Smooth muscle cell (in vitro differentiated cells): ENCODE measurements around the gene OTX2. TPM values are rescaled to one million over a fixed set of nuclear protein-coding genes. Genes with fewer than 3 reads are reported as not detected.

Source experiments
- DNase-seq: peaks from one replicate; lab custom pipeline; 2025; ENCODE audit not compliant: unreplicated experiment; lab: John Stamatoyannopoulos, UW
- H2AFZ ChIP-seq: fragments of 200-600 bp; sonication (generic); 2 replicates; pipeline ENCODE4 v1.6.0; 2016; ENCODE audit warnings: antibody characterized with exemption, low read depth, mild to moderate bottlenecking
- H3F3A ChIP-seq: fragments of 200-600 bp; sonication (generic); 2 replicates; pipeline ENCODE4 v1.6.0; 2017; ENCODE audit warnings: antibody characterized with exemption, low read depth
- H3K27ac ChIP-seq: fragments of 200-600 bp; sonication (generic); 2 replicates; pipeline ENCODE4 v1.5.1; 2016; ENCODE audit warnings: low read depth, mild to moderate bottlenecking
- H3K27me3 ChIP-seq: fragments of 200-600 bp; sonication (generic); 2 replicates; pipeline ENCODE4 v1.6.1; 2016; ENCODE audit warnings: low read depth, mild to moderate bottlenecking
- H3K36me3 ChIP-seq: fragments of 200-600 bp; sonication (generic); 2 replicates; pipeline ENCODE4 v1.5.1; 2016; ENCODE audit warnings: low read depth
- H3K4me1 ChIP-seq: fragments of 200-600 bp; sonication (generic); 2 replicates; pipeline ENCODE4 v1.5.1; 2016; ENCODE audit warnings: low read depth
- H3K4me2 ChIP-seq: fragments of 200-600 bp; sonication (generic); 2 replicates; pipeline ENCODE4 v1.6.0; 2016; ENCODE audit warnings: mild to moderate bottlenecking
- H3K4me3 ChIP-seq: fragments of 200-600 bp; sonication (generic); 2 replicates; pipeline ENCODE4 v1.5.1; 2016; ENCODE audit warnings: mild to moderate bottlenecking
- H3K79me2 ChIP-seq: fragments of 200-600 bp; sonication (generic); 2 replicates; pipeline ENCODE4 v1.6.0; 2016; ENCODE audit warnings: low read depth, mild to moderate bottlenecking
- H3K9ac ChIP-seq: fragments of 200-600 bp; sonication (generic); 2 replicates; pipeline ENCODE4 v1.6.0; 2016; ENCODE audit warnings: low read depth
- H3K9me3 ChIP-seq: fragments of 200-600 bp; sonication (generic); replicated peaks from 2 replicates; pipeline ENCODE4 v1.5.1; 2016; ENCODE audit warnings: low read depth
- H4K20me1 ChIP-seq: fragments of 200-600 bp; sonication (generic); 2 replicates; pipeline ENCODE4 v1.6.0; 2016; ENCODE audit warnings: low read depth
- WGBS: methylation state at CpG from one replicate; pipeline ENCODE4 v1.1.7; 2016; ENCODE audit warnings: low lambda C conversion rate; 5-methylcytosine and 5-hydroxymethylcytosine counted together
- polyA plus RNA-seq: library from polyadenylated mRNA; unstranded; fragments of >200 nt; fragmentation: Nextera tagmentation; extraction: Ambion mirVana; gene quantifications from 2 replicates; pipeline ENCODE4 v1.2.1, GENCODE V29; 2016
- total RNA-seq: library from RNA; depleted of rRNA; stranded (reverse); fragments of >200 nt; gene quantifications from 2 replicates; pipeline ENCODE4 v1.2.3, GENCODE V29; 2014
- TF ChIP-seq, protein P1 (sequence below): fragments of 200-600 bp; sonication (generic); IDR thresholded peaks from 2 replicates; pipeline ENCODE4 v1.5.1; 2017; ENCODE audit warnings: borderline replicate concordance, mild to moderate bottlenecking, antibody characterized with exemption; ENCODE audit not compliant: insufficient read depth, poor library complexity, severe bottlenecking

OTX2 gene
- total and polyA plus RNA-seq, 2 experiments from 2014 or later: 0.08 TPM; not detected in 1

DNA sequence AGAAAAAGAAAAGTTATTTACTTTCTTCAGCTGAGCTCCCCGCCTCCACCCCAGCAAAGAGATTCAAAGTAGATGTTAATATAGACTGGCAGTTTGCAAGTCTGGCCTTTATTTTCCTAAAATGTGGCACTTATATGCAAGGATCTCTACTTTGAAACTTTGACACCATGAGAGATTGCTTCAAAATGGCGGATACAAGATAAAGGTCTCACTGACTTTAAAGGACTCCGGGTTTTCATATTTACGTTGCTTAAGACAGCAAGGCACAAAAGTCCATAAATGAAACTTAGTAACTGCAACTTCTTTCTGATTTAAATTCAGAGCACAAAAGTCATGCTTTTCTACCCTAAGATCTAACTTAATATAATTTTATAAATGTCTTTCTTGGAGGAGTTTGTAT, 3.5 kb downstream of the OTX2 start:
- Histone ChIP-seq H2AFZ (no peak overlapping the region), H3K36me3 (no peaks in the 10 kb centered on the region), H3K27me3 (peaks cover 100% of the 10 kb centered on the region), H3K27ac (no peak overlapping the region), H3K4me2 (no peak overlapping the region), H3F3A (no peaks in the 10 kb centered on the region), H3K9ac (no peak overlapping the region), H4K20me1 (no peaks in the 10 kb centered on the region), H3K4me3 (no peak overlapping the region), H3K9me3 (no peaks in the 10 kb centered on the region), H3K79me2 (no peaks in the 10 kb centered on the region), H3K4me1 (peaks cover 30% of the 10 kb centered on the region)
- DNase-seq: no peak
- WGBS: 4% methylated on average over 4 of the region's 4 CpGs
- TF ChIP-seq, protein P1, sequence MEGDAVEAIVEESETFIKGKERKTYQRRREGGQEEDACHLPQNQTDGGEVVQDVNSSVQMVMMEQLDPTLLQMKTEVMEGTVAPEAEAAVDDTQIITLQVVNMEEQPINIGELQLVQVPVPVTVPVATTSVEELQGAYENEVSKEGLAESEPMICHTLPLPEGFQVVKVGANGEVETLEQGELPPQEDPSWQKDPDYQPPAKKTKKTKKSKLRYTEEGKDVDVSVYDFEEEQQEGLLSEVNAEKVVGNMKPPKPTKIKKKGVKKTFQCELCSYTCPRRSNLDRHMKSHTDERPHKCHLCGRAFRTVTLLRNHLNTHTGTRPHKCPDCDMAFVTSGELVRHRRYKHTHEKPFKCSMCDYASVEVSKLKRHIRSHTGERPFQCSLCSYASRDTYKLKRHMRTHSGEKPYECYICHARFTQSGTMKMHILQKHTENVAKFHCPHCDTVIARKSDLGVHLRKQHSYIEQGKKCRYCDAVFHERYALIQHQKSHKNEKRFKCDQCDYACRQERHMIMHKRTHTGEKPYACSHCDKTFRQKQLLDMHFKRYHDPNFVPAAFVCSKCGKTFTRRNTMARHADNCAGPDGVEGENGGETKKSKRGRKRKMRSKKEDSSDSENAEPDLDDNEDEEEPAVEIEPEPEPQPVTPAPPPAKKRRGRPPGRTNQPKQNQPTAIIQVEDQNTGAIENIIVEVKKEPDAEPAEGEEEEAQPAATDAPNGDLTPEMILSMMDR: no peak

DNA sequence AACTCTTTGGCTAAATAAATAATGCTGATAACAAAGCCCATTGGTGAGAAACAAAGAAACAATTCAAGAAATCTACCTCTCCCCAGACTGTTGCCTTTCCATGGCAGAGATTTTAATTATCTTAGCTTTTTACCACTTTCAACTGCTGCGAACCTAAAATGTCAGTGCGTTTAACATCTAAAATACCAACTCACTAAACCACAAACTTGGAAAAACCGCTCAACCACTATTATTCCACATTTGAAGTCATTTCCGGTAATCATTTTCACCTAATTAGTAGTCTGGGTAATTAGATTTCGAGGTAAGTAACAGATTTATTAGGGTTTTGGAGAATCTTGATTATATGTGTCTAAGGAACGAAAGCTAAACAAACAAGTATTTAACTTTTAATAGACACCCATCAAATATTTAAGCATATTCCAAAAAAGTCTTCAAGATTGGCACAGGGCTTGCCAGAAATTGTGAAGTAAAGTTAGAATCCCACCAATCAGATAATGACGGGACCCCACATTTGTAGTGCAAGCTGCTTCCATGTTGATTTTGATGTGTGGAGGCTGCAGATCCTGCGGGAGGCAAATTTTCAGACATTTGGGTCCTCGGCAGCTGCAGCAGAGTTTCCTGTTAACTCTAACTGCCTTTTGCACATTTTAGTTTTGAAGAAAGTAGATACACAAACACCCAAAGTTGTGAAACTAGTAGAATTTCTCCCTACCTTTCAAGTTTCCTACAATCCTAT, 4.1 kb downstream of the OTX2 start:
- no peak overlapping the region for H3K4me2 ChIP-seq
- no peak overlapping the region for H2AFZ ChIP-seq
- H3K4me3 ChIP-seq: no peak overlapping the region
- 4% methylated on average over 9 of the region's 9 CpGs for WGBS
- H3F3A ChIP-seq: no peaks in the 10 kb centered on the region
- H3K9ac ChIP-seq: no peak overlapping the region
- peaks cover 30% of the 10 kb centered on the region for H3K4me1 ChIP-seq
- peaks cover 100% of the 10 kb centered on the region for H3K27me3 ChIP-seq
- H3K27ac ChIP-seq: no peak overlapping the region
- no peak for DNase-seq
- no peaks in the 10 kb centered on the region for H3K9me3 ChIP-seq
- no peaks in the 10 kb centered on the region for H3K36me3 ChIP-seq
- no peaks in the 10 kb centered on the region for H3K79me2 ChIP-seq
- H4K20me1 ChIP-seq: no peaks in the 10 kb centered on the region
- TF ChIP-seq, protein P1: no peak

DNA sequence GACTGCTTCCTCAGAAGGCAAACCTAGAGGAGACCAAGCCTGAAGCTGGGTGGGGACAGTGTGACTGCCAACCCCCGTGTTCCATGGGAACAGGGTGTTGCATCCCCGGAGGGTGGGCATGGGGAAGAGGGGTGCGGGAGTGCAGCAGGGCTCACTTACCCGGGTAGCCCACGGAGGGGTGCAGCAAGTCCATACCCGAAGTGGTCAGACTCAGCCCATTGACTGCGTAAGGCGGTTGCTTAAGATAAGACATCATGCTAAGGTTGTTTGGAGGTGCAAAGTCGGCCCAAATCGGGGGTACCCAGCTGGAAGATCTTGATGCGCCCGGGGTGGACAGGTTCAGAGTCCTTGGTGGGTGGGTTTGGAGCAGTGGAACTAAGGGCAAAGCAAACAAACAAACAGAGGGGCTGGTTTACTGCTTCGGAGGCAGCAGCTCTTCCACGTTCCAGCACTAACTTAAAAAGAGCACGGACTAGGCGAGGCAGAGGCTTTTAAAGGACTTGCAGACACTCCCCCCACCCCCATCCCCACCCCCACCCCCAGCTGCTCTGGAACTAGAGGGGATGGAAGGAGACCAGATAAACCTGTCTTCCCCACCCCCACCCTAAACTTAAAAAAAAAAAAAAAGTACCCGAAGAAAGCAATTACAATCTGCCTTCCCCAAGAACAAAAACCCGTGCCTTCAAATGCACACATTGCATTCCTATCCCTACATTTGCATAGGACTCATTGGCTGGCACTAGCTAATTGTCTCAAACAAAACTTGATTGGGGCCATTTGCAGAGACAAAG, 4.9 kb downstream of the OTX2 start:
- Histone ChIP-seq H3K4me1 (peaks cover 33% of the 10 kb centered on the region), H3K36me3 (no peaks in the 10 kb centered on the region), H2AFZ (no peak overlapping the region), H3K4me2 (no peak overlapping the region), H3K4me3 (no peak overlapping the region), H3K9ac (no peak overlapping the region), H3K27ac (no peak overlapping the region), H3F3A (no peaks in the 10 kb centered on the region), H3K9me3 (no peaks in the 10 kb centered on the region), H4K20me1 (no peaks in the 10 kb centered on the region), H3K27me3 (peaks cover 100% of the 10 kb centered on the region), H3K79me2 (no peaks in the 10 kb centered on the region)
- no peak for DNase-seq
- WGBS: 3% methylated on average over 18 of the region's 18 CpGs
- TF ChIP-seq, protein P1: no peak
